ENCODE results near the gene ASB1.
A peak's percentile ranks its signal among the peaks of the same experiment; 100 is the strongest.
"Not testable (repeated sequence)": the region's sequence is repeated elsewhere in the genome, so short reads cannot be mapped to it uniquely, and the experiment has no call there.

ASB1 gene

DNA sequence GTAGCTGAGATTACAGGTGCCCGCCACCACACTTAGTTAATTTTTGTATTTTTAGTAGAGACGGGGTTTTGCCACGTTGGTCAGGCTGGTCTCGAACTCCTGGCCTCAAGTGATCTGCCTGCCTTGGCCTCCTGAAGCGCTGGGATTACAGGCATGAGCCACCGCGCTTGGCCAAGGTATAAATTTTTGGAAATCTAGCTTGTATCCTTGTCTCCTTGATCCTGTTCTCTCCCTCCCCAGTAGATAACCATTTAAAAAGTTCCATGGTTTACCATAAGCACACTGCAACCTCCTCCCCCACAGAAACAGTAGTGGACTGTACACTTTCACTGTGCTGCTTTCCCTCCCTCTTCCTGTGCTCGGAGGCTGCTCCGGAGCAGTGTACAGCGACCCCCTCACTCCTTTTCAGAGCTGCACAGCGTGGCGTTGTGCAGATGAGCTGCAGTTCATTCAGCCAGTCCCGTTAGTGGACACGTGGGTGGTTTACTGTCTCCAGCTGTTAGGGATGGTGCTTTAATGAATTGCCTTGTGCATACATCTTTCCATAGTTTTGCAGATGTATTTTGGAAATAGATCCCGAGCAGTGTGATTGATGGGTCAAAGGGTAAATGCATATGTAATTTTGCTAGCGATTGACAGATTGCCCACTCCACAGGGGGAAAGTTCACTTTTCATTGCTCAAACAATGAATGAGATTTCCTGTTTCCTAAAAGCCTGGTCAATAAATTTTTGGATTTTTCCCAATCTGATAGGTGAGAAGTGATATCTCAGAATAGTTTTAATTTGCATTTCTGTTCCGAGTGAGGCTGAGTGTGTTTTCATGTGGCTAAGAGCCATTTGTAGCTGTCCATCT lies 14.8 kb downstream of the ASB1 start:
- no peak for FAIRE-seq
- no peak for DNase-seq (ENCODE audit: insufficient read length, low spot score)

DNA sequence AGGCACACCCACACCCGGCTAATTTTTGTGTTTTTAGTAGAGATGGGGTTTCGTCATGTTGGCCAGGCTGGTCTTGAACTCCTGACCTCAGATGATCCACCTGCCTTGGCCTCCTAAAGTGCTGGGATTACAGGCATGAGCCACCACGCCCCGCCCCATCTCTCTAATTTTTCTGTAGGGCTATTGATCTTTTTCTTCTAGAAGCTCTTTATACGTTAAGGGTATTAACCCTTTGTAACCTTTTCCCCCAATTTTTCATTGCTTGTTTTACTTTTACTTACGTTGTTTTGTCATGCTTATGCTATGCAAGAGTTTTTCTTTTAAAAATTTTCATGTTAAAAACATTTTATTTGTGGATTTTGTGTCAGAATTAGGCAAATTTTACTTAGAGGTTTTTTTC lies 15.5 kb downstream of the ASB1 start:
- FAIRE-seq; DNase-seq (ENCODE audit: insufficient read length, low spot score): not testable (repeated sequence)

DNA sequence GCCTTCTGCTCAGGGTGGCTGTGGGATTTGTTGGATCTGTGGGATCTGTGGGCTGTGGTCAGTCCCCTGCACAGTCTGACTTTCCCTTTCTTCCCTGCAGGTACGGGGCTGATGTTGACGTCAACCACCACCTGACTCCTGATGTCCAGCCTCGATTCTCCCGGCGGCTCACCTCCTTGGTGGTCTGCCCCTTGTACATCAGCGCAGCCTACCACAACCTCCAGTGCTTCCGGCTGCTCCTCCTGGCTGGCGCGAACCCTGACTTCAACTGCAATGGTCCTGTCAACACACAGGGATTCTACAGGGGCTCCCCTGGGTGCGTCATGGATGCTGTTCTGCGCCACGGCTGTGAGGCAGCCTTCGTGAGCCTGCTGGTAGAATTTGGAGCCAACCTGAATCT lies 17.5 kb downstream of the ASB1 start:
- FAIRE-seq, result no peak
- DNase-seq (ENCODE audit: insufficient read length, low spot score), result no peak

DNA sequence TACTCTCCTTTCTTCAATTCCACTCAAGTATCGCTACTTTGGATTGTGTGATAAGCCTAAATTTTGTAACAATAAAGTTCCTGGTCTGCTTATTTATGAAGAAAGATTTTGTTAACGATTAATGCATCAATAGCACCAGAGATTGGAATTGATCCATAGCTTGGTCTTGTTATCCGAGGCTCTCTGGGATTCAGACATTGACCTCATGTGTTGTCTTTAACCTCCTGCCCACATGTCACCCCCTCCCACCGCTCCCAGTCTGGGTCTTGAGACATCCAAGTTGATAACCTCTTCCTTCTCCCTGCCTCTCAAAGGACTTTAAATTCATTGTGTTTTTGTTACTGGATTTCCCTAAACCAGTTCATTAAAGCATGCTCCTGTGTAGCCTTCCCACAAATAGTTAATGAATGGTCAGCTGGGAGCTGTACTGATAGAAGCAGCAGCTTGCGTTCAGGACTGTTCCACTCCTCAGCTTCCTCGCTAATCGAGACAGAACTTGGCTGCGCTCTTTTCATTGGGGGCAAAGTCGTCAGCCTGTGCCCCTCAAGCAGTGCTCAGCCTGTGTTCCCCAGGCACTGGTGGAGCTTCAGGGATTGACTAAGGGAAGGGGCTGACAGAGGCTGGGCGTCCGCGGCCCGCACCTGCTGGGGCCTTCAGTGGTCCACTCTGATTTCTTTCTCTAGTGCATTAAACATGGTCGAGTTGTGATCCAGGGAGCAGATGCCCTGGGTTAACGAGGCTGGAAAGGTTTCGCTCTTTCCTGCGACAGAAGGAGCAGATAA lies 18.9 kb downstream of the ASB1 start:
- FAIRE-seq (no peak), DNase-seq (ENCODE audit: insufficient read length, low spot score) (no peak)

DNA sequence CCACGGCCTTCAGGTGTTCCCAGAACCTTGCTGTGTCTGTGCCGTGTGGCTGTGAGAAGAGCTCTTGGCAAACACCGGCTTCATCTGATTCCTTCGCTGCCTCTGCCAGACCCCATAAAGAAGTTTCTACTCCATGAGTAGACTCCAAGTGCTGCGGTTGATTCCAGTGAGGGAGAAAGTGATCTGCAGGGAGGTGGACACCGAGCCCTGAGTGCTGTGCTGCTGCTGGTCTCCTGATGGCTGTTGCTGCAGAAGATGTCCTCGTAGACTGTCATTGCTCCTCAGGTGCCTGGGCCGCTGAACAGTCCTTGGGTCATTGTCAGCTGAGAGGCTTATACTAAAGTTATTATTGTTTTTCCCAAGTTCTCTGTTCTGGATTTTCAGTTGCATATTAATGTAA lies 19.6 kb downstream of the ASB1 start:
- no peak for FAIRE-seq
- no peak for DNase-seq (ENCODE audit: insufficient read length, low spot score)

DNA sequence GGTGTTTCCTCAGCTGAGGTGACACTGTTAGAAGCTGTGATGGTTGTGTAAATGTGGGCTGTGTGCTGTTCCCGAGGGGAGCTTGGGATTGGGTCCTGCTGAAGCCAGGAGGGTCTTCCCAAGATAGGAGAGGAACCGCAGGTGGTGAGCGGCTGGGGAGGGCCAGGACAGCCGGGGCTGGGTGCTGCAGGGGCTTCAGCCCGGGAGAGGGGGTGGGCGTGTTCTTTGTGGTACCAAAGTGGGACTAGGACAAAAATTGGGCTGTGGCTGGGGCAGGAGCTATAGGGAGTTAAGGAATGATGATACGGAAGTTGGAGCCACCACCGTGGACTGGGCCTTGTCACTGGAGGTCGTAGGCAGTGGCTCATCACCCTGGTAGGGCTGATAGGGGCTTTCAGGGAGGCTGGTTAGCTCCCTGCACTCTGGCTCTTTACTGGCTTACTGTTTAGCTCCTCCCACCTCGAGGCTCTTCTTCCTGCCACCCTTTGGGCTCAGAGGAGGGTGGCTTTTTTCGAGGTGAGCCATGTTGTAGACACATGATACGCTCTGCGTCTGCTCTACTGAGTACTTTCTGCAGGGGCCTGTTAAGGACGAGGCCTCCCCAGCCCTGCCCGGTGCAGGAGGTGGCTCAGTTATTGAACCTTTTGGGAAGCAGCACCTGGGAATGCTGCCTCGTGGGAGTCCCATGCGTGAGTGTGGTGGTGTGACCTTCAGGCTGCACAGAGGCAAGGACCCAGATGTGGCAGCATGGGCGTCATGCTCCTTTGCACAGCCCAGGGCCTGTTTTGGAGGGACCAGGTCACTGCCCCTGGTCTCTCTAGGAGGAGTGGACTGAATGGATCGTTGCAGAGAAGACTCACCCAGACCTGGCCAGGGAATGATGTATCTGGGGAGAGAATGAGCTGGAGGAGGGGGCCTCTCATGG lies 21.6 kb downstream of the ASB1 start:
- no peak for FAIRE-seq
- DNase-seq (ENCODE audit: insufficient read length, low spot score), result no peak

DNA sequence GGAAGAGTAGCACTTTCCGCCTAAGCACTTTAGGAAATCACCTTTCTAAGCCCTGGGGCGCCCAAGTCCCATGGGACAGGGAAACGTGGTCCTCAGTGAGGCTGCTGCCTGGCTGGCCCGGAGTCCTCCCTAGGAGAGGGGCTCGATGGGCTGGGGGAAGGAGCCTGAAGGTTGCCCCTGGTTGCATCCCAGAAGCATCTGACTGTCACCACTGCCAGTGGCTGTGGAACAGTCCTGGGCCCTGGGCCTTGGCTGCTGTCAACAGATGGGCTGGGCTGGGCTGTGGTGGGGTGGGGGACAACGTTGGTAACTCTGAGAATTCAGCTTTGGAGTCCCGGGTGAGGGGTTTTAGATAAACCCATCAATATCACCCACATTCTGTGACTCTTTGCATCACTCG lies 22.5 kb downstream of the ASB1 start:
- FAIRE-seq, result no peak
- DNase-seq (ENCODE audit: insufficient read length, low spot score), result no peak

DNA sequence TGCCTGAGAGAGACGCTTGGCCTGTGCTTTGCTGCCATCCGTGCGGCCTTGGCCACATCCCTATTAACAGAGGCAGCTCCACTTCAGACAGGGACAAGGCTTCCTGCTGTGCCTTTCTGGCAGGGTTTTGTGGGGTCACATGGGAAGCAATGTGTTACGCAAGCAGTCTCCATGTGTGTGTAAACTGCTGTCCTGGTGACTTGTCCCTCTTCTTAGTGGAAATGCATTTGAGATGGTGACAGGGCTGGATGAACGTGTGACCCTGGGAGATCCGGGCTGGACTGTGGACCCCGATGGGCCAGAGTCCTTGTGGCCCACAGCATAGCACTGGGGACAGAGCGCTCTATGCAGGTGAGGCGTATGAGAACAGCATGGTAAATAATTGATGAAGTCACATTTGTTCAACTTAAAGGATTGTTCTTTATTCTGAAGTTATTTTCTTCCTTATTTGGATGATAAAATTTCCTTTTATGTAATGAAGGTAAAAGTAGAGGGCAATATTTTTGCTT lies 23.2 kb downstream of the ASB1 start:
- no peak for FAIRE-seq

DNA sequence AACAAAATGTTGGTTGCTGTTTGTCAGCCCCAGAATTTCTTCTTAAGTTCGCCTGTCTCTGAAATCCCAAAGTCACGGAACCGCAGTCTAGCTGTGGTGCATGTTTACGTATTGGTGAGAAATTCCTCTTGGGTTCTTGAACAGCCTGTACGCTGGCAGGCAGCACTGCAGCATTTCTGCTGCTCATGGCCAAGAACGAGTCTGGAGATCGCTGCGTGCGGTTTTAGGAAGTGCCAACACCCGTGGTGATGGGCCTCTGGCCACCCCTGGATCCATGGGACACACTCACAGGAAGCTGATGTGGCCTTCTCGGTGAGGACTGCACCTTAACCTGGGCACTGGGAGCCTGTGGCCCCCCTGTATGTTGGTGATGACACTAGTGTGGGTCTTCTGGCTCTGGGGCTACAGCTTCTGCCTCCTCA lies 23.7 kb downstream of the ASB1 start:
- DNase-seq (ENCODE audit: insufficient read length, low spot score), result no peak
- no peak for FAIRE-seq

More for the DNA sequence above, 23.2 kb downstream of the ASB1 start:
- no peak for DNase-seq (ENCODE audit: insufficient read length, low spot score)

DNA sequence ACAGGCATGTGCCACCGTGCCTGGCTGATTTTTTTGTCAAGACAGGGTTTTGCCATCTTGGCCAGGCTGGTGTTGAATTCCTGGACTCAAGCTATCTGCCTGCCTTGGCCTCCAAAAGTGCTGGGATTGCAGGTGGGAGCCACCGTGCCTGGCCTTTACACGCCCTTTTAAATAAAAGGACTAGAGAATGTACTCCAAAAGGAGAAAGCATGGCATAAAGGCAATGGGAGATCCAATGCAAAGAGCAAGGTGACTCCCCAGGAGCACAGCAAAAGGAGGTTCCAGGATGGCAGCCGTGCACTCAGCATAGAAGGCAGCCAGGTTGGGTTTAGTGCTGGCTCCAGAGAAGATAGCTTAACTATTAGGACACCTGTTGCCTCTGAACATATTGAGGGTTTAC lies 27.1 kb downstream of the ASB1 start:
- FAIRE-seq, result no peak

DNA sequence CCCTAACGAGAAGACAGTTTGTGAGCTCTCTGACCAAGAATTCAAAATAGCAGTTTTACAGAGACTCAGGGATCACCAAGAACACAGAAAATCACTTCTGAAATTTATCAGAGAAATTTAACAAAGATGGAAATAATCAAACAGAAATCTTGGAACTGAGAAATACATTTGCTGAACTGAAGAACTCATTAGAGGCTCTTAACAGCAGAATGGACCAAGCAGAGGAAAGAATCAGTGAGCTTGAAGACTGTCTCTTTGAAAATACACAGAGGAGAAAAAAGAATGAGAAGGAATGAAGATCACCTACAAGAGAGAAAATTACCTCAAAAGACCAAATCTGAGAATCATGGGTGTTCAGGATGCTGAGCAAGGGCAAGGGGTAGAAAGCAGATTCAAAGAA lies 29.7 kb downstream of the ASB1 start:
- no peak for FAIRE-seq
- no peak for DNase-seq (ENCODE audit: insufficient read length, low spot score)

More for the DNA sequence above, 27.1 kb downstream of the ASB1 start:
- no peak for DNase-seq (ENCODE audit: insufficient read length, low spot score)

DNA sequence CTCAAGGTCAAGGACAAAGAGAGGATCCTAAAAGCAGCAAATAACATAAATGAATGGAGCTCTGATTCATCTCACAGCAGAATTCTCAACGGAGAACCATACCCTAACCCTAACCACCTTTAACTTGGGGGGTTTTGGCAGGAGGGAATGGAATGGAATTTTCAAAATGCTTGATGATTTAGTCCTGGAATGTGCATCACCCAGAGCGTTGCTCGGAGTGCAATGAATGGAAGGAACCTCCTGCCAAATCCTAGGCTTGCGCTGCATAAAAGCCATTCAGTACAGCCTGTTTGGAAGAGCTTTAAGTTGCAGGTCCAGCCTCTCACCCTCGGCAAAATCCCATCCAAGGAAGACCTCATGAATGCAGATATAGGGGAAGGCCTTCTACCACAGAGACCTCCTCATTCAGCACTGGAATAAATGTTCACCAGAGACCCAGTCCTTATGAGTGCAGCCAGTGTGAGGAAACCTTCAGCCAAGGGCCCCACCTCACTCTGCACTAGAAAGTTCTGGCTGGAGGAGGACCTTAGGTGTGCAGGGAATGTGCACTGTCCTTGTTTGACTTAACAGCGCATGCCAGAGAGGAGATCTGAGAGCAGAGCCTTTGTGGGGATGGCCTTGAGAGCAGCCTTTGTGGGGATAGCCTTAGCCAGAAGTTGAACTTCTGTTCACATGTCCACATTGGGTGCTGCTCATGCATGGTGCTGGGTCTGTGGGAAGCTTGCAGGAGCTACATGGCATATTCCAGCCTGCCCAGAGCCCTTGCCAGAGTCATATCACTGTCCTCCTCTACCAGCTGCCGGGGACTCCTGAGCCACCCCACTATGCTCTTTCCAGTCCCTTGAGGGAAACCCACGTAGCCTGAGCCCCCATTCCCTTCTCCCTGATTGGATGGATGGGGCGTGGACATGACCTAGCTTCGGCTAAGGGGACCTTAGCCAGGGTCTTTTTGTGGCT lies 30.5 kb downstream of the ASB1 start:
- FAIRE-seq, result no peak
- DNase-seq (ENCODE audit: insufficient read length, low spot score), result no peak

DNA sequence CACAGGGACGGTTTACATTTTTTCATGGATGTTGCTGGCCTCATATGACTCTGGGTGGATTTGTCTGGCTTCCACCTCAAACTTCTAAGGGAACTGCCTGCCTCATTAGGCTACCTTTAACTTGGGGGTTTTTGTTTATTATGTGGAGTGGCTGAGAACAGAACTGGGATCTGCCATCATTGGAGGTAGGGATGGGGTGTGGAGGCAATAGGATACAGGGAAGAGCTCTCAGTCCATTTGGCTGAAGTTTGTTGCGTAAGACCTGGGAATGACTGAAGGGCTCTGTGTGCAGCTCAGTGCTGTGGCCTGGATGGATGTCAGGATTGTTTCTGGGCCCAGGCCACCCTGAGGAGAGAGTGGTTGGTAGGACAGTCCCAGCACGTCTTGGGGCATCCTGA lies 31.2 kb downstream of the ASB1 start:
- DNase-seq (ENCODE audit: insufficient read length, low spot score) (no peak), FAIRE-seq (no peak)

DNA sequence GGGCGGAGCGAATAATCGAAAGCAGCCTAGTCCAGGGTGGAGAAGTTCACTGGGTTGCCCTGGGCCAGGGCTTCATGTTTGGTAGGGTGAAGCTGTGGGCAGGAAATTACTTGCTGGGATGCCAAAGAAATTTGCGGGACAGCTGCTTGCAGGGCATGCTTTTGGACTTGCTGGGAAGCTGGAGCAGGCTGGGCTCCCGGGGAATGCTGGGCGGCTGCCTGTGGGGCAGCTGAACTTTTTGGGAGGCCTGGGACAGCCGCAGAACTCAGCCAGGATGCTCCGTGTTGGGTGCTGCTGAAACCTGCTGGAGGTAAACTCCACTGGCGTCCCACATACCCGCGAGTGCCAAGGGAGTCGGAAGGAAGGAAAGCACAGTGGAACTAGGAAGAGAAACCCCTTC lies 31.9 kb downstream of the ASB1 start:
- FAIRE-seq, result no peak
- DNase-seq (ENCODE audit: insufficient read length, low spot score), result no peak

DNA sequence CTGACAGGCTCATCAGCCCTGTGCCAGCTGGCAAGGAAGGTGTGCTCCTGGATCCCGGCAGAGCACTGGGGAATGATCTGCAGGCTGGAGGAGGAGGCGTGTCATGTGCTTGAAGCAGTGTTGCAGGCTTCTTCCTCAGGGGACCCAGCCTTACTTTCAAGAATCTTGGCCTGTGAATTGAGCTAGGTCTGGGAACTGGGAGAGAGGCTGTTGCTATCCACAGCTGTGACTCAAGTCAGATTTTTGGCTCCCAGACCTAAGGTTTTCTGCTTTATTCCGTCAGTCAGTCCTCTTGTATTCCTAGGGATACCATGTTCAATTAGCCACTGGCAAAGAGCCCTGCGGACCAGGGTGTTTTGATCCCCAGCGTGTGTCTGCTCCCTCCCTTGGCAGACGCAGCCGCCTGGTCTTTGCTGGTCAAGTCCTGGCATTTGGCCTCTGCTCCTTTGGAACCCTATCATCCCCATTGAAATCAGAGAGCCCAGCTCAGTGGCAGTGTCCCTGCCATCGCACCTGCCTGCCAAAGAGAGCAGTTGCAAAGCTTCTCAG lies 32.4 kb downstream of the ASB1 start:
- no peak for DNase-seq (ENCODE audit: insufficient read length, low spot score)
- no peak for FAIRE-seq

DNA sequence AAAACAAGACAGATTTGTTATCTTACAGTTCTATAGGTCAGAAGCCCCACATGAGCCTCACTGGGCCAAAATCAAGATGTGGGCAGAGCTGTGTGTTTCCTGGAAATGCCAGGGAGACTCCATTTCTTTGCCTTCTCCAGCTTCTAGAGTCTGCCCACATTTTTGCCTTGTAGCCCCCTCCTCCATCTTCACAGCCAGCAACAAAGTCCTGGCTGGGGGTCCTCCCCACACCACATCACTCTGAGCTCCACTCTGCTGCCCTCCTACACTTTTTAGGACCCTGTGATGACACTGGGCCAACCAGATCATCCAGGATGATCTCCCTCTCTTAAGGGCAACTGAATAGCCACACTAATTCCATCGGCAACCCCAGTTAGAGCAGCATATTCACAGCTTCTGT lies 34.3 kb downstream of the ASB1 start:
- FAIRE-seq (no peak), DNase-seq (ENCODE audit: insufficient read length, low spot score) (no peak)

DNA sequence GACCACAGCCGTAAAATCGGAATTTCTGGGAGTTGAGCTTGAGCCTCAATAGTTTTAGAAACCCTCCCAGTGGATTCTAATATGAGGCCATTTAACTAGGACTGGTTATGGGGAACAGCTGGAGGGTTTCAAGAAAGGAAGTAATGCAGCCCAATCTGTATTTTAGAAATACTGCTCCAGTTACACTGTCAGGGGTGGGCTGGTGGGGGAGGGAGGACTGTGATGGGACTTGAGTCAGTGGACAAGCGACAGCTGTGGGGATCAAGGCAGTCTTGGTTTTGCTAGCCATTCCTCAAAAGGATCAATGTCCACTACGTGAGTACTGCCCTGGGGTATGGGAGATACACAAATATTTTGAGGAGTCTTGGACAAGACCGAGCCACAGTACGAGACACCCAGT lies 34.8 kb downstream of the ASB1 start:
- FAIRE-seq, result no peak
- DNase-seq (ENCODE audit: insufficient read length, low spot score), result no peak

DNA sequence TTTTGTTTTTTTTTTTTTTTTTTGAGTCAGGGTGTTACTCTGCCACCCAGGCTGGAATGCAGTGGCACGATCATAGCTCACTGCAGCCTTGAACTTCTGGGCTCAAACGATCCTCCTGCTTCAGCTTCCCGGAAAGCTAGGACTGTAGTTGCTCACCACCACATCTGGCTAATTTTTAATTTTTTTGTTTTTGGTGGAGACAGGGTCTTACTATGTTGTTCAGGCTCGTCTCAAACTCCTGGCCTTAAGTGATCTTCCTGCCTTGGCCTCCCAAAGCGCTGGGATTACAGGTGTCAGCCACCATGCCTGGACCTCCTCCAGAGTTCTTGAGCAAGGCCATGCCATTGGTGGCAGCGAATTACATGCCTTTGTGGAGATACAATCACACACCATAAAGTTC lies 35.2 kb downstream of the ASB1 start:
- FAIRE-seq (no peak), DNase-seq (ENCODE audit: insufficient read length, low spot score) (no peak)

DNA sequence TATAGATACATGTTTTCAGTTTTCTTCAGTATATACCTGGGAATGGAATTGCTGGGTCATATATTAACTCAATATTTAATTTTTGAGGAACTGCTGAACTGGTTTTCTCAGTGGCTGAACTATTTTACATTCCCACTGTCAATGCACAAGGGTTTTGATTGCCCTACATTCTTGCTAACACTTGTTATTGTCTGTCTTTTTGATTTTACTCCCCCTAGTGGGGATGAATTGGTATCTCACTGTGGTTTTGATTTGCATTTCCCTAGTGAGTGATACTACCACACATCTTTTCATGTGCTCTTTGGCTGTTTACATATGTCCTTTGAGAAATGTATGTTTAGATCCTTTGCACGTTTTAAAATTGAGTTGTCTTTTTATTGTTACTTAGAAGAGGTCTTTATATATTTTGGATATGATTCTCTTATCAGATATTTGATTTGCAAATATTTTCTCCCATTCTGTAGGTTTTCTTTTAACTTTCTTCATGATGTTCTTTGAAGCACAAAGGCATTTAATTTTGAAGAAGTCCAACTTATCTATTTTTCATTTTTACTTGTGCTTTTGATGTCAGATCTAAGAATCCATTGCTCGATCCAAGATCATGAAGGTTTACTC lies 36.2 kb downstream of the ASB1 start:
- peak; percentile 36 for DNase-seq (ENCODE audit: insufficient read length, low spot score)
- peak; percentile 93 for FAIRE-seq

All from GM19239 (cell line).